ENCODE data around the gene BET1L.

Gene BET1L

GRCh38 chr11:212150-213100 lies 5.2 kb upstream of the BET1L start:
- in situ Hi-C loops (cut with MboI; ENCODE audit: low pct_unique_long_range_greater_than_20kb, low sequenced_read_pairs) = no loop called here
- DNase-seq = no peak

GRCh38 chr11:211741-212140 lies 4.5 kb upstream of the BET1L start:
- no peak for DNase-seq
- in situ Hi-C loops (cut with MboI; ENCODE audit: low pct_unique_long_range_greater_than_20kb, low sequenced_read_pairs) = no loop called here

- DNase-seq = no peak
- in situ Hi-C loops (cut with MboI; ENCODE audit: low pct_unique_long_range_greater_than_20kb, low sequenced_read_pairs) = no loop called here
These were observed 4.1 kb upstream of the BET1L start for GRCh38 chr11:211295-211694.

- DNase-seq = no peak
- in situ Hi-C loops (cut with MboI; ENCODE audit: low pct_unique_long_range_greater_than_20kb, low sequenced_read_pairs) = no loop called here
These were observed 3.6 kb upstream of the BET1L start for GRCh38 chr11:210803-211180.

GRCh38 chr11:210122-210802 lies 3.1 kb upstream of the BET1L start:
- no peak for DNase-seq
- in situ Hi-C loops (cut with MboI; ENCODE audit: low pct_unique_long_range_greater_than_20kb, low sequenced_read_pairs) = no loop called here

- in situ Hi-C loops (cut with MboI; ENCODE audit: low pct_unique_long_range_greater_than_20kb, low sequenced_read_pairs) = no loop called here
- peak; percentile 29 for DNase-seq
These were observed 2.3 kb upstream of the BET1L start for GRCh38 chr11:209275-210121.

GRCh38 chr11:208917-209260 lies 1.7 kb upstream of the BET1L start:
- no peak for DNase-seq
- in situ Hi-C loops (cut with MboI; ENCODE audit: low pct_unique_long_range_greater_than_20kb, low sequenced_read_pairs) = no loop called here

GRCh38 chr11:208181-208916 lies 1.1 kb upstream of the BET1L start:
- peak; percentile 82 for DNase-seq

GRCh38 chr11:207863-208180 lies 623 bp upstream of the BET1L start:
- in situ Hi-C loops (cut with MboI; ENCODE audit: low pct_unique_long_range_greater_than_20kb, low sequenced_read_pairs) = no loop called here
- DNase-seq = no peak

More at GRCh38 chr11:208181-208916, 1.1 kb upstream of the BET1L start:
- in situ Hi-C loops (cut with MboI; ENCODE audit: low pct_unique_long_range_greater_than_20kb, low sequenced_read_pairs) = no loop called here

- in situ Hi-C loops (cut with MboI; ENCODE audit: low pct_unique_long_range_greater_than_20kb, low sequenced_read_pairs) = no loop called here
- DNase-seq = peak; percentile 61
These were observed 532 bp downstream of the BET1L start for GRCh38 chr11:206526-207207.

GRCh38 chr11:206002-206384 lies 1.2 kb downstream of the BET1L start:
- DNase-seq = no peak
- in situ Hi-C loops (cut with MboI; ENCODE audit: low pct_unique_long_range_greater_than_20kb, low sequenced_read_pairs) = no loop called here

GRCh38 chr11:205221-206001 lies 1.8 kb downstream of the BET1L start:
- DNase-seq = no peak
- in situ Hi-C loops (cut with MboI; ENCODE audit: low pct_unique_long_range_greater_than_20kb, low sequenced_read_pairs) = no loop called here

- DNase-seq = no peak
- in situ Hi-C loops (cut with MboI; ENCODE audit: low pct_unique_long_range_greater_than_20kb, low sequenced_read_pairs) = no loop called here
These were observed 2.6 kb downstream of the BET1L start for GRCh38 chr11:204587-205109.

GRCh38 chr11:203945-204586 lies 3.1 kb downstream of the BET1L start:
- no peak for DNase-seq
- in situ Hi-C loops (cut with MboI; ENCODE audit: low pct_unique_long_range_greater_than_20kb, low sequenced_read_pairs) = no loop called here

GRCh38 chr11:203056-203944 lies 3.9 kb downstream of the BET1L start:
- no peak for DNase-seq
- in situ Hi-C loops (cut with MboI; ENCODE audit: low pct_unique_long_range_greater_than_20kb, low sequenced_read_pairs) = no loop called here

- no peak for DNase-seq
- in situ Hi-C loops (cut with MboI; ENCODE audit: low pct_unique_long_range_greater_than_20kb, low sequenced_read_pairs) = no loop called here
These were observed 4.7 kb downstream of the BET1L start for GRCh38 chr11:202490-202889.

Measured in KBM-7 (cell line).